Stimulated activated CD4-positive, alpha-beta T cell treated with anti-CD3 and anti-CD28 coated beads, Interleukin-2, amount 100 ng/mL, for 48 hours (primary cell): ENCODE measurements around the gene KIR2DL1.
"Not testable (repeated sequence)": the region's sequence is repeated elsewhere in the genome, so short reads cannot be mapped to it uniquely, and the experiment has no call there.

ENCODE experiments used
- DNase-seq, 2 donors: peaks; one replicate each; pipeline ENCODE4 v3.0.0-alpha.2; 2020

The KIR2DL1 gene

DNA sequence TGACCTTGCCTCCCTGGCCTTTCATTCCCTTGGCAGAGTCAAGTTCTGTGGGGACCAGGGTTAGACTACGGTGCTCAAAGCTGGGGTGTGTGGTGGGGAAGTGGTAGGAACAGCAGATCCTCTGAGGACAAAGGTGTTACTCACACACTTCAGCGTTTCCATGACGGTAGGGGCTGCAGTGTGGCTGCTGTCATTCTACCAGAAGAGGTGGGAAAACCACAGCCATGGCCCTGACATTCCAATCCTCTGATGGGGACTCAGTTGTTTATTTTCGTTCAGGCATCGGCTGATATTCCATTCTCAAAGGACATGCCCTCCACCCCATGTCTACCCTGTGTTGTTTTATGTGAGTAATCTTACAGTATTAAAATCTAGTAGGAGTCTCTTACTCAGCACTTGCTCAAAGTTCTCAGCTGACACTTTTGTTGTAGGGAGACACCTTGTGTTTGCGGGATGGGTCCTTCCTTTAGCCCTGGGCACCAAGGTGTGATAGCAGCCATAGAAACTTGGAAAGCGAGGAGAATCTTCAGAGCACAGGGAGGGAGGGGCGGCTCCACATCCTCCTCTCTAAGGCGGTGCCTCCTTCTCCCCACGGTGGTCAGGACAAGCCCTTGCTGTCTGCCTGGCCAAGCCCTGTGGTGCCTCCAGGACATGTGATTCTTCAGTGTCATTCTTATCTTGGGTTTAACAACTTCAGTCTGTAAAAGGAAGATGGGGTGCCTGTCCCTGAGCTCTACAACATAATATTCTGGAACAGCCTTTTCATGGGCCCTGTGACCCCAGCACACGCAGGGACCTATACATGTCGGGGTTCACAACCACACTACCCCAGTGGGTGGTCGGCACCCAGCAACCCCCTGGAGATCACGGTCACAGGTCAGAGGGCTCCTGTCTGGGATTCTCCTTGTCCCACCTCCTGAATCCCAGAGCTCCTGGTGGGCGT lies 1.7 kb downstream of the KIR2DL1 start:
- not testable (repeated sequence) for DNase-seq

DNA sequence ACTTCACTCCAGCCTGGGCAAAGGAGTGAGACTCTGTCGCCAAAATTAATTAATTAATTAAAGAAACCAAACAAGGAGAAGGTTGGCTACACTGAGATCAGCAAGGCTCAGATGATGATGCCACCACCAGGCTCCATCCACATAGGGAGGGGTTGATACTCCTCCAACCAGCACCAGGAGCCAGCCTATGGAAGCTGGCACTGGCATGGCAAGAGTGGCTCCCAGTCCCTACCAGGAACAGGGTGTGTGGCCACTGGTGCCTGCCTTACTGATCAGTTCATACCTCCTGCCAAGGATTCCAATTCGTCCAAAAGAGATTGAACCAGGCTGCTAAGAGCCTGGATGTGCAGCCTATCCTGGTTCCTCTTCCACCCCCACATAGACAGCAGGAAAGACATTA lies 3.1 kb downstream of the KIR2DL1 start:
- not testable (repeated sequence) for DNase-seq

DNA sequence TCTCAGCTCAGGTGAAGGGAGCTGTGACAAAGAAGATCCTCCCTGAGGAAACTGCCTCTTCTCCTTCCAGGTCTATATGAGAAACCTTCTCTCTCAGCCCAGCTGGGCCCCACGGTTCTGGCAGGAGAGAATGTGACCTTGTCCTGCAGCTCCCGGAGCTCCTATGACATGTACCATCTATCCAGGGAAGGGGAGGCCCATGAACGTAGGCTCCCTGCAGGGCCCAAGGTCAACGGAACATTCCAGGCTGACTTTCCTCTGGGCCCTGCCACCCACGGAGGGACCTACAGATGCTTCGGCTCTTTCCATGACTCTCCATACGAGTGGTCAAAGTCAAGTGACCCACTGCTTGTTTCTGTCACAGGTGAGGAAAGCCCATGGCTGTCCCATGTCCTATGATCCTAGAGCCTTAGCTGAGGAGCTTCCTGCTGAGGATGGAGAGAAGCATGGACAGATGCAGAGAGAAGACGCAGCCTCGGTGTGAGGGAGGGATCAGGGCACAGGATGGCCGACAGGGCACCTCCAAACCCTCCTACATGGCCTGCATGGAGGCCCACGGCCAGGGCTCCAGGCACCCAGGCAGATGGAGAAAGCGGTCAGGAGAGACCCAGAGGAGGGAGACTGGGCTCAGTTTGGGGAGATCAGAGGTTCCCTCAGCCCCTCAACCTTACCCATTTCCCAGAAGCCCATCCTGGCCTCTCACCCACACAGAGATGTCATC lies 5.7 kb downstream of the KIR2DL1 start:
- DNase-seq: not testable (repeated sequence)

DNA sequence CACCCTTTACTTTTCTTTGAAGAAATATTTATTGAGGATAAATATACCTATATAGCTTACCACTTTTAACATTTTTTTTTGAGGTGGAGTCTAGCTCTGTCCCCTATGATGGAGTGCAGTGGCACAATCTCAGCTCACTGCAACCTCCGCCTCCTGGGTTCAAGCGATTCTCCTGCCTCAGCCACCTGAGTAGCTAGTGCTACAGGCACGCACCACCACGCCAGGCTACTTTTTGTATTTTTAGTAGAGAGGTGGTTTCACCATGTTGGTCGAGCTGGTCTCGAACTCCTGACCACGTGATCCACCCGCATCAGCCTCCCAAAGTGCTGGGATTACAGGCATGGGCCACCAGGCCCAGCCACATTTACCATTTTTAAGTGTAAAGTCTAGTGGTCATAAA lies 6.2 kb downstream of the KIR2DL1 start:
- DNase-seq: not testable (repeated sequence)

DNA sequence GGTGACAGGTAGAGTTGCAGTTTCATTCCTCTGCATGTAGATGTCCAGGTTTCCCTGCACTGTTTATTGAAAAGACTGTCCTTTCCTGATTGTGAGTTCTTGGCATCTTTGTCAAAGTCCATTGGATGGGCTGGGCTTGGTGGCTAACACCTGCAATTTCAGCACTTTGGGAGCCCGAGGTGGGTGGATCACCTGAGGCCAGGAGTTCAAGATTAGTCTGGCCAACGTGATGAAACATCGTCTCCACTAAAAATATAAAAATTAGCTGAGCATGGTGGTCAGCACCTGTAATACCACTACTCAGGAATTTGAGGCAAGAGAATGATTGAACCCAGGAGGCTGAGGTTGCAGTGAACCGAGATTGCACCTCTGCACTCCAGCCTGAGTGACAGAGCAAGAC lies 8.3 kb downstream of the KIR2DL1 start:
- DNase-seq: not testable (repeated sequence)

DNA sequence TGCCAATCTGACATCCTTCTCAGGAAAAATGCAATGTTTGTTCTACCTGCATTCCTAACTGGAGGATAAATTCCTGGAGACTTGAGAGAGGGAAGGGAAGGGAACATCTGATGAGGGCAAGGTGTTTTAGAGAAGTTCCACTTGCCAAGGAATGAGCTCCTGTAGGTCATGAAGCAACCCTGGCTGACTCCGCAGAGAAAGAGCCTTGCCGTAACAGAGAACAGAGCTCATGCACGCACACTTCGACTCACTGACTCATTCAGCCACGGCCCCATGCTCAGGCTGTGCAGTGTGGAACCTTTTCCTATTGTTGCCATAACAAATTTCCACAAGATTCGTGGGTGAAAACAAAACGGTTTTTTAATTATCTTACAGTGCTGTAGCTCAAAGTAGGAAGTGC lies 9.3 kb downstream of the KIR2DL1 start:
- DNase-seq: not testable (repeated sequence)

DNA sequence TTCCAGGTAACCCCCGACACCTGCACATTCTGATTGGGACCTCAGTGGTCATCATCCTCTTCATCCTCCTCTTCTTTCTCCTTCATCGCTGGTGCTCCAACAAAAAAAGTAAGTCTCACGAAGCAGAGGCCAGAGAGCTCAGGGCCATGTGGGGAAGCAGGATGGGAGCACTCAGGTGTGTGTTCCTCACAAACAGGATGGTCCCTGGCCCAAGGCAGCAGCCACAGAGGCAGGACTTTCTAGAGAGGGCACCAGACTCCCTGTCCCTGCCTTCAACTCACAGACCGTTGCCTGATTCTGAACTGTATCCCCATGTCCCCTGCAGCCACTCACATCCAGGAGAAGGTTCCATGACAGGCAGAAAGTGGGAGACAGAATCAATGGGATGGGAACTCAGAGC lies 13.3 kb downstream of the KIR2DL1 start:
- not testable (repeated sequence) for DNase-seq

DNA sequence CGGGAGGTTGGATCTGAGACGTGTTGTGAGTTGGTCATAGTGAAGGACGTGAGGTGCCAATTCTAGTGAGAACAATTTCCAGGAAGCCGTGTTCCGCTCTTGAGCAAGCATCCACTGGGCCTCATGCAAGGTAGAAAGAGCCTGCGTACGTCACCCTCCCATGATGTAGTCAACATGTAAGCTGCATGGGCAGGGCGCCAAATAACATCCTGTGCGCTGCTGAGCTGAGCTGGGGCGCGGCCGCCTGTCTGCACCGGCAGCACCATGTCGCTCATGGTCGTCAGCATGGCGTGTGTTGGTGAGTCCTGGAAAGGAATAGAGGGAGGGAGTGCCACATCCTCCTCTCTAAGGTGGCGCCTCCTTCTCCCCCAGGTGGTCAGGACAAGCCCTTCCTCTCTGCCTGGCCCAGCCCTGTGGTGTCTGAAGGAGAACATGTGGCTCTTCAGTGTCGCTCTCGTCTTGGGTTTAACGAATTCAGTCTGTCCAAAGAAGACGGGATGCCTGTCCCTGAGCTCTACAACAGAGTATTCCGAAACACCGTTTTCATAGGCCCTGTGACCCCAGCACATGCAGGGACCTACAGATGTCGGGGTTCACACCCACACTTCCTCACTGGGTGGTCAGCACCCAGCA lies 16.6 kb downstream of the KIR2DL1 start:
- DNase-seq: not testable (repeated sequence)

DNA sequence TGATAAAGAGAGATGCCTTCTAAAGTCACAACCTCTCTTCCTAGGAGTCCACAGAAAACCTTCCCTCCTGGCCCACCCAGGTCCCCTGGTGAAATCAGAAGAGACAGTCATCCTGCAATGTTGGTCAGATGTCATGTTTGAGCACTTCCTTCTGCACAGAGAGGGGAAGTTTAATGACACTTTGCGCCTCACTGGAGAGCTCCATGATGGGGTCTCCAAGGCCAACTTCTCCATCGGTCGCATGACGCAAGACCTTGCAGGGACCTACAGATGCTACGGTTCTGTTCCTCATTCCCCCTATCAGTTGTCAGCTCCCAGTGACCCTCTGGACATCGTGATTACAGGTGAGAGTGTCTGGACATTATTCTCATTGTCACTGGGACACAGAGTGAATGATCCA lies 18.6 kb downstream of the KIR2DL1 start:
- not testable (repeated sequence) for DNase-seq

DNA sequence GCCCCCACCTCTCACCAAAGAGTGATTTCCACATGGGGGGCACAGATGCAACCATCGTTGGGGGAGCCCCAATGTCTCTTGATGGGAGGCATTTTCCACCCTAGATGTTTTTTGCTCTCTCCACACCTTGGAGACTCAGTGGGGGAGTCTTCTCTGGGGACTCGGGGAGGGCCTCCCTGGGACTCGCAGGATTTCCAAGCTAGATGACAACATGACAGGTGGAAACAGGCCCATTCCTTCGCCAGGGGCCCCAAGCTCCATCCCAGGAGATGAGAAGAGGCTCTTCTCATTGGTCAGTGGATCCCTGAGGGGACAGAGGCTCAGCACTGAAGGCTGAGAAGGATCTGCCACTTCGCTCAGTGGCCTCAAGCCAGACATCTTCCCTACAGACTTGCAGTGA lies 21.1 kb downstream of the KIR2DL1 start:
- no peak for DNase-seq

DNA sequence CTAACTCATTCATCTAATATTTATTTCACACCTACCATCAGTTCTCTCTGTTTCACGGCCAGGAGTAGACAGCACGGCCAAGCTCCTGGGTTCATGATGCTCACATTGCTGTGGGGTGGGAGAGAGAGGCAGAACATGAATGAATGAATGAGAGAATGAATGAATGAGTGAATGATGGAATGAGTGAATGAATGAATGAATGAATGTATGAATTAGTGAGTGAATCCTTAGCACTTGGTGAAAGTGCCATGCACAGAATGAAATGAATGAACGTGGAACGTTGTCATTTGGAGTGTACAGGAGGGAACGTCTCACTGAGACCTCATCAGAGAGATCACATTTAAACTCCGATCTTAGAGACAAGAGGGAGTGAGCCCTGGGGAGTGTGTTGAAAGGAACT lies 21.9 kb downstream of the KIR2DL1 start:
- no peak for DNase-seq

DNA sequence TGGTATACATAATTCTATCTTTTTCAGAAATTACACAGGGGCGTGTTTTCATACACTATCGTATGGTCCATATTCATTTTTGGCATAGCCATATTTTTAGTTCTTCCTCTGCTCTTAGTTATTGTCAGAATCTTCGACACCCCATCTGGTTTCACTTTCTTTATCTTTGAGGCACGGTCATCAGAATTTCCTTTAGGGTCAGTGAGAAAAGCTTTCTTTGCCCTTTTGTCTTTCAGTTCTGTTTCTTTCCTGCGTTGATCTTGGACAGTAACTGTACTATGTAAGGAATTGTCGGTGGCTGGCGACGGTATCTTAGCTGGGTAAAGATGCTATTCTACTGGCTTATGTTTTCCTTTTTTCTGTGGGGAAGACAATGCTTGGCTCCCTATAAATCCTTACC lies 23.2 kb downstream of the KIR2DL1 start:
- DNase-seq: no peak

DNA sequence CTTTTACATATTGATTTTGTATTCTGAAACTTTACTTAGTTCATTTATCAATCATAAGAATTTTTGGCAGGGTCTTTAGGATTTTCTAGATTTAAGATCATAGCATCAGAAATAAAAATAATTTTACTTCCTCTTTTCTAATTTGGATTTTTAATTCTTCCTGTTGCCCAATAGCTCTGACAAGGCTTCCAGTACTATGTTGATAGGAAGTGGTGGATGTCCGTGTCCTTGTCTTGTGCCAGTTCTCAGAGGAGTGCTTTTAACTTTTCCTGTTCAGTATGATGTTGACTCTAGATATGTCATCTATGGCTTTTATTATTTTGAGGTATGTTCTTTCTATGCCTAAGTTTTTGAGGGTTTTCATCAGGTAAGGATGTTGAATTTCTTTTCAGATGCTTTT lies 26.2 kb downstream of the KIR2DL1 start:
- DNase-seq: no peak

DNA sequence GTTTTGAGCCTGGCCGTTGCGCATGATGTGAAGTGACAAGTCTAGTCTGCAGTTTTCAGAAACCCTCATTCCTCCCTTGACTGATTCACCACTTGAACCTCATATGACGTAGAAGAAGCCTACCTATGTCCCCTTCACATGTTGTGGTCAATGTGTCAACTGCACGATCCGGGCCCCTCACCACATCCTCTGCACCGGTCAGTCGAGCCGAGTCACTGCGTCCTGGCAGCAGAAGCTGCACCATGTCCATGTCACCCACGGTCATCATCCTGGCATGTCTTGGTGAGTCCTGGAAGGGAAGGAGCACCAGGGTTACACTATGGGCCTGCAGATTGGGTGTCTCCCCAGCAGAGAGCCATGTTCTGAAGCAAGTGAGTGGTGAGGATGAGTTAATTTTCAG lies 33.8 kb downstream of the KIR2DL1 start, which contains the start of gene KIR2DL4:
Gene KIR2DL4, plus strand, starts transcription at position 201 of the 400 bp plus-strand sequence. Its CDS starts 42 bp downstream, at position 243.
- no peak for DNase-seq

DNA sequence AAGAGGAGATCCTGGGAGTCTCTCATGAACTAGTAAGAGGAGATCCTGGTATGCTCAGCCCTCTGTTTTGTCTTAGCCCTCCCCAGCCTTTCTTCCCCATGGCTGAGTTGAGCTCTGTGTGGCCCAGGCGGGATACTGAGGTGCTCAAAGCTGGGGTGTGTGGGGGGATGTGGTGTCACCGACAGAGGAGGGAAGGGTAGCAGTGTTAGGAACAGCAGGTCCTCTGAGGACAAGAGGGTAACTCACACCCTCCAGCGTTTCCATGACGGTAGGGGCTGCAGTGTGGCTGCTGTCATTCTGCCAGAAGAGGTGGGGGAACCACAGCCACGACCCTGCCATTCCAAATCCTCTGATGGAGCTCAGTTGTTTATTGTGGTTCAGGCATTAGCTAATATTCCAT lies 34.5 kb downstream of the KIR2DL1 start:
- DNase-seq: no peak

DNA sequence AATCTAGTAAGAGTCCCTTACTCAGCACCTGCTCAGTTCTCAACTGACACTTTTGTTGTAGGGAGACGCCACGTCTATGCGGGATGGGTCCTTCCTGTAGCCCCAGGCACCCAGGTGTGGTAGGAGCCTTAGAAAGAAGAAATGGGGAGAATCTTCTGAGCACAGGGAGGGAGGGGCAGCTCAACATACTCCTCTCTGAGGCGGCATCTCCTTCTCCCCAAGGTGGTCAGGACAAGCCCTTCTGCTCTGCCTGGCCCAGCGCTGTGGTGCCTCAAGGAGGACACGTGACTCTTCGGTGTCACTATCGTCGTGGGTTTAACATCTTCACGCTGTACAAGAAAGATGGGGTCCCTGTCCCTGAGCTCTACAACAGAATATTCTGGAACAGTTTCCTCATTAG lies 35.0 kb downstream of the KIR2DL1 start:
- DNase-seq: no peak

DNA sequence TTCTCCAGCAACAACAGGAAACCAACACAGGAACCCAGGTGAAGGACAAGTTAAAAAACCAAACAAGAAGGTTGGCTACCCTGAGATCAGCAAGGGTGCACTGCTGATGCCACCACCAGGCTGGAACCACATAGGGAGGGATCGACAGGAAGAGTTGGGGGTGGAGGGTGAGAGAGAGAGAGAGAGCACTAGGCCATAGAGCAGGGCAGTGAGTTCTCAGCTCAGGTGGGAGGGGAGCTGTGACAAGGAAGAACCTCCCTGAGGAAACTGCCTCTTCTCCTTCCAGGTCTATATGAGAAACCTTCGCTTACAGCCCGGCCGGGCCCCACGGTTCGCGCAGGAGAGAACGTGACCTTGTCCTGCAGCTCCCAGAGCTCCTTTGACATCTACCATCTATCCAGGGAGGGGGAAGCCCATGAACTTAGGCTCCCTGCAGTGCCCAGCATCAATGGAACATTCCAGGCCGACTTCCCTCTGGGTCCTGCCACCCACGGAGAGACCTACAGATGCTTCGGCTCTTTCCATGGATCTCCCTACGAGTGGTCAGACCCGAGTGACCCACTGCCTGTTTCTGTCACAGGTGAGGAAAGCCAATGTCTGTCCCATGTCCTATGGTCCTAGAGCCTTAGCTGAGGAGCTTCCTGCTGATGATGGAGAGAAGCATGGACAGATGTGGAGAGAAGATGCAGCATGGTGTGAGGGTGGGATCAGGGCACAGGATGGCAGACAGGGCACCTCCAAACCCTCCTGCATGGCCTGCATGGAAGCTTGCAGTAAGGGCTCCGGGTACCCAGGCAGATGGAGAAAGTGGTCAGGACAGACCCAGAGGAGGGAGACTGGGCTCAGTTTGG lies 36.3 kb downstream of the KIR2DL1 start:
- no peak for DNase-seq

DNA sequence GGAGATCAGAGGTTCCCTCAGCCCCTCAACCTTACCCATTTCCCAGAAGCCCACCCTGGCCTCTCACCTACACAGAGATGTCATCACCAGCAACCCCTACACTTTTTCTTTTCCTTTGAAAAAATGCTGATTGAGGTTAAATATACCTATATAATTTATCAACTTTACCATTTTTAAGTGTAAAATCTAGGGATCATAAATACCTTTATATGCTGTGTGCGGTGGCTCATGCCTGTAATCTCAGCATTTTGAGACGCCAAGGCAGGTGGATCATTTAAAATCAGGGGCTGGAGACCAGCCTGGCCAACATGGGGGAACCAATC lies 36.9 kb downstream of the KIR2DL1 start:
- DNase-seq: no peak

DNA sequence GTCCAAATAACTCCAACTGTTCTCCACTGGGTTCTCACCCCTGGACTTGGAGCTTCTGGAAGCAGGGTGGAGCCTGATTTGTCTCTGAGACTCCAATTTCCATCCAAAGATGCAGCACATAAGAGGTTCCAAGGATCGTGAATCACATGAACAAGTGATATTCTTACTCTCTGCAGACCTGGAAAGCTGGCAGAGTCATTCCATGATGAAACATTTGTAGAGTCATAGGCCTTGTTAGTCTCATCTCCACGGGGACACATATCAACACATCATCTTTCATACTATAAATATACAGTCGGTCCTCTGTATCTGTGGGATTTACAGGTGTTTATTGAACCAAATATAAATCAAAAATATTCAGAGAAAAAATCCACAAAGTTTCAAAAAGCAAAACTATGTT lies 45.0 kb downstream of the KIR2DL1 start:
- DNase-seq: not testable (repeated sequence)

DNA sequence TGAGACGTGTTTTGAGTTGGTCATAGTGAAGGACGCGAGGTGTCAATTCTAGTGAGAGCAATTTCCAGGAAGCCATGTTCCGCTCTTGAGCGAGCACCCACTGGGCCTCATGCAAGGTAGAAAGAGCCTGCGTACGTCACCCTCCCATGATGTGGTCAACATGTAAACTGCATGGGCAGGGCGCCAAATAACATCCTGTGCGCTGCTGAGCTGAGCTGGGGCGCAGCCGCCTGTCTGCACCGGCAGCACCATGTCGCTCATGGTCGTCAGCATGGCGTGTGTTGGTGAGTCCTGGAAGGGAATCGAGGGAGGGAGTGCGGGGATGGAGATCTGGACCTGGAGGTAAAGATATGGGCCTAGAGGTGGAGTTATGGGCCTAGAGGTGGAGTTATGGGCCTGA lies 46.7 kb downstream of the KIR2DL1 start, which contains the start of gene KIR3DL1:
Gene KIR3DL1, plus strand, starts transcription at position 218 of the 400 bp plus-strand sequence.
- DNase-seq: not testable (repeated sequence)

DNA sequence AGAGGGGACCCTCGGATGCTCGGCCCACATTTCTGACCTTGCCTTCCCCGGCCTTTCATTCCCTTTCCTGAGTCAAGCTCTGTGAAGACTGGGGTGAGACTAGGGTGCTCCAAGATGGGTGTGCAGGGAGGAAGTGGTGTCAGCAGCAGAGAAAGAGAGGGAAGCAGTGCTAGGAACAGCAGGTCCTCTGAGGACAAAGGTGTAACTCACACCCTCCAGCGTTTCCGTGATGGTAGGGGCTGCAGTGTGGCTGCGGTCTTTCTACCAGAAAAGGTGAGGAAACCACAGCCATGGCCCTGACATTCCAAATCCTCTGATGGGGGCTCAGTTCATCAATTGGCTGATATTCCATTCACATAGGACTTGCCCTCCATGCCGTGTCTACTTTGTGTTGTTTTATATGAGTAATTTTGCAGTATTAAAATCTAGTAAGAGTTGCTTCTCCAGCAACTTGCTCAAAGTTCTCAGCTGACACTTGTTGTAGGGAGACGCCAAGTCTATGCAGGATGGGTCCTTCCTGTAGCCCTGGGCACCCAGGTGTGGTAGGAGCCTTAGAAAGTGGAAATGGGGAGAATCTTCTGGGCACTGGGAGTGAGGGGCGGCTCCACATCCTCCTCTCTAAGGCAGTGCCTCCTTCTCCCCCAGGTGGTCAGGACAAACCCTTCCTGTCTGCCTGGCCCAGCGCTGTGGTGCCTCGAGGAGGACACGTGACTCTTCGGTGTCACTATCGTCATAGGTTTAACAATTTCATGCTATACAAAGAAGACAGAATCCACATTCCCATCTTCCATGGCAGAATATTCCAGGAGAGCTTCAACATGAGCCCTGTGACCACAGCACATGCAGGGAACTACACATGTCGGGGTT lies 48.3 kb downstream of the KIR2DL1 start:
- no peak for DNase-seq
